Measurements from ENCODE around the gene SLC30A9.

The SLC30A9 gene

DNA sequence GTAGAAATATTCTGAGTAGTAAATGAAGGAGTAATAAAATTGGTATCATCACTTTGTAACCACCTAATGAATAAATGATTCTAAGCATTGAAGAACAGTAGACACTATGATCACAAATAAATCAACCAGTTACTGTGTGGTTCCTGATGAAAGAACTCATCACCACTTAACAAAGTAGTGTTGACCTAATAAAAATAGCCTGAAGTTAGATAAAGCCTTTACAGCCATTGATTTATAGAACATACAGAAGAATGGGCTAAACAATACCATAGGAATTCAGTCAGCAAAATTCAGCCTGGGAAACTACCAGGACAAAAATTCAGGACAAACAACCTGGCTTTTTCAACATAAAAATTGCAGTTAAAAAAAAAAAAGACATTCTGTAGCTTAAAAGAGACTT, 9.0 kb downstream of the SLC30A9 start:
- no peak for DNase-seq (ENCODE audit: low read depth)

DNA sequence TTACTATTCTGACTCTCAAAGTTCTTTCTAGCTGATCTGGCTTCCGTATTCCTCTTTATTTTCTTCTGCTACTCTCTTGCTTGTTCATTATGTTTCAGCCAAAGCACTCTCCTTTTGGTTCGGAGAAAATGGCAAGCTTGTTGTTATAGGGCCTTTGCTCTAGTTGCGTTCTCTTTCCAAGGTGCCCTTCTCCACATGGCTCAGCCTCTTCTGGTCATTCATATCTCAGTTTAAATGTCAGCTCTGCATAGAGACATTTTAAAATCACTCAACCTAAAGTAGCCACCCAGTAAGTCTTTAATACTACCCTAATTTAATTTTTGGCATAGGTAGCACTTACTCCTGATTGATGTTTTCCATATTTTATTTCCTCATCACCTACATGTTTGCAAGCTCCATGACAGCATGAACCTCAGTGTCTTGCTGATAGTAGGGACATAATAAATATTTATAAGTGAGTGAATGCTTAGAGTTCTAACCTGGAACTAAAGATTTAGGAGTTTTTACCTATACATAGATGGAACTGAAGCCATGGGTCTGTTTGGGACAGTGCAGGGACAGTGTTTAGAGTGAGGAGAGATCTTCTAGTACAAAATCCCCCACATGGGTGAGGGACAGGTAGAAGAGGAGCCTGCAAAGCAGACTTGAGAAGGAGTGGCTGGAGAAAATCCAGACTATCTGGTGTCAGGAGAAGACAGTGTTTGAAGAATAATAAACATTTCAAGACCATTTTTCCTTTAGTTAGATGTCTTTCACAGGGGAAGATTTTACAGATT, 17.9 kb downstream of the SLC30A9 start:
- DNase-seq (ENCODE audit: low read depth), result no peak

DNA sequence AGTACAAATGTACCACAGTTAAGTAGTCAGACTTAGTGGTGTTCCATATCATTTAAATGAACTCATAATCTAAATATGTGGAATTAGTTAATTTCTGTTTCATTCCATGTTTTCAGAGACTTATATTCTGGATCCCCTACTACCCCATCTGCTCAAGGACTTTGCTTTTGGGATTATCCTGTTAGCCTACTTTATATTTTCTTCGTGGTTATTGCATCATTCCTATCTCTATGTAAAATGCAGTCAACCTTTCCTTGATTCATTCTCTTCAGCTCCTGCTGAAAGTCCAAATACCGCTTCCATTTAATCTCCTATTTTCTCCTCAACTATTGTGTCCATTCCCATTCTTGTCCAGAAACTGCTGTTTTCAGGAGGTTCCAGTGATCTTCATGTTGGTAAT, 25.1 kb downstream of the SLC30A9 start:
- DNase-seq (ENCODE audit: low read depth), result no peak

DNA sequence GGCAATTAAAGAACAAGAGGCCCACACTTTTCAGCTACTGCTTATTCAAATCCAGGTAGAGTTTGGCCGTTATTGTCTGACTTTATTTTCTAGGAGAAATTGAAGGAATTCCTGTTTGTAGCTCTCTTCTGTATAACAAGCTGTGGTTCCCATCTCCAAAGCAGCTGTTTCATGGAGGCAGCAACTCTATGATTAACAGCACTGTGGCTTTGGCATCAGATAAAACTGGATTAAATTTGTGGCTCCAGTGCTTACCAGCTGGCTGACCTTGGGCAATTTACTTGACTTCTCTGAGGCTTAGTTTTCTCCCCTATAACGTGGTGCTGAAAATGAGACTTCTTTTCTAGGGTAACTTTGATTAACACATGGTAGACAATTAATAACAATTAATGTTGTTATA, 28.1 kb downstream of the SLC30A9 start:
- DNase-seq (ENCODE audit: low read depth), result no peak

DNA sequence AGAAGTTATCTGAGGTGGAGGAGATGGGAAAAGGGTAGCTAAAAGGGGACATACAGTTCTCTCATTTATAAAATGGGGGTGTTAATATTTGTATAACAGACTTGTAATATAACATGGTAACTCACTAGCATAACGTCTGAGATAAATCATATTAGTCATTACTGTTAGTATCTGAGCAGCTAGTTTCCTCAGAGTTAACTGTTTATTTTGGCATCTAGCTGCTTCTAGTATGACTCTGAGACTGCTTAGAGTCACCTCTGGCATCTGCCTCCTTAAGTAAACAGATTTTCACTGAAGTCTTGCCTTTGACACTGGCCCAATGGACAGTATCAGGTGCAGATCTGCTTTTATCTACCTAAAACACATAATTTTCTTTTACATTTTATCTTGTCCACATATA, 58.1 kb downstream of the SLC30A9 start:
- DNase-seq (ENCODE audit: low read depth), result no peak

DNA sequence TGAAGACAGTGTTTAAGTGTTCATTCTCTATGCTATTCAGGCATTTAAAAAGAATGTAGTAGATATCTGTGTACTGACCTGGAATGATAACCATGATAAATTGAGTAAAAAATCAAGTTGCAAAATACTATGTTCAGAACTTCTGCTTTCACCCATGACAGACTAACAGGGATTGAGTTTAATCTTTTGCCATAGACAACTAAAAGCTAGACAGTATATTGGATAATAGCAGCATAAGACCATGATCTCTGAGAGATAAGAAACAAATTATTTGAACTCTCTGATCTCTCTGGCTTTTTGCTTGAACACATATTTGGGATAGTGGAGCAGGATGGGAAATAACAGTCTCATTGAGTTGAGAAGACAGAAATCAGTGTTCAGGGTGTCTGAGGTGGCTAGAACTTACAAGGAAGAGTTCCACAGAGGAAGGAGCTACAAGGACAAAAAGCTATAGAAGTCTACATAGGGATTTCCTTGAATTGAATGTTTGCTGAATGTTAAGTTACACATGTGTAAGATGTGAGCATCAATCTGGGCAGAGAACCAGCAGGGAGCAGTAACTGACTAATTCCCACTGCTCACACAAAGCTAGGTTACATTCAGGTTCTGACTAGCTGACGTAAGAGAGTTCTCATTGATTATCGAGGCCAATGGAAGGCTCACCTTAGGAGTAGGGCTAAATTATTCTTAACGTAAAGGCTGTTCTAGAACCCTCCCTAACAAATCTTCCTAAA, 60.4 kb downstream of the SLC30A9 start:
- no peak for DNase-seq (ENCODE audit: low read depth)

DNA sequence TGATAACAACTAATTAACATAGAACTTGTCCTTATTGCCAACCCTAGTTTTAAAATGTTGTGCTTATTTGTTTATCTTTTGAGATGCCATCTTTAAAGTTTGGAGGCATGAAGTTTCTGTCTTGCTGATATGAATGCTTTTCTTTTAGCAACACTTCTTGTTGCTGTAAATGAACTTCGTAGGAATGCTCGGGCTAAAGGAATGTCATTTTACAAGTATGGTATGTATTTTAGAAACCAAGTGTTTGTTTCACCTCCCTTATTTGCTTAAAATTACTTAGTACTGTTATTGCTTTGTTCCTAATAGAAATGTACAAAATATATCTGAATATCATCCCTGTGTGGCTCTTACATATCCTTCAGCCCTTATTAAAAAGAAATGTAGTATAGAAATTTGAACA, 76.1 kb downstream of the SLC30A9 start:
- no peak for DNase-seq (ENCODE audit: low read depth)

DNA sequence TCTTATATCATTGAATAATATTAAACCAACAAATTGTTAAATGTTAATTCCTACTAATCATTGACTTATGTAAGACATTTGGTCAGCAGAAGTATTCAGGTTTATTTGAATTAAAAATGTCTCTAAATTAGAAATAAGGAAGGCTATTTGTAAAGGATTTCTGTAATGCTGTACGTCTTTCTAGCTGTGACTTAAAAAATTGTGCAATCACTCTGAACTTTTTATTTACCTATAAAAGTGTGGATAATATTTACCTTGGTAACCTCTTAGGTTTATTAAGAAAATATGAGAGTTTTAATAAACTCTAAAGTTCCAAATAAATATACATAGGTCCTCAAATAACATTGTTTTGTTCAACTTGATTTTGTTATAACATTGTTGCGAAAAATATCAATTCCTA, 76.9 kb downstream of the SLC30A9 start:
- no peak for DNase-seq (ENCODE audit: low read depth)

DNA sequence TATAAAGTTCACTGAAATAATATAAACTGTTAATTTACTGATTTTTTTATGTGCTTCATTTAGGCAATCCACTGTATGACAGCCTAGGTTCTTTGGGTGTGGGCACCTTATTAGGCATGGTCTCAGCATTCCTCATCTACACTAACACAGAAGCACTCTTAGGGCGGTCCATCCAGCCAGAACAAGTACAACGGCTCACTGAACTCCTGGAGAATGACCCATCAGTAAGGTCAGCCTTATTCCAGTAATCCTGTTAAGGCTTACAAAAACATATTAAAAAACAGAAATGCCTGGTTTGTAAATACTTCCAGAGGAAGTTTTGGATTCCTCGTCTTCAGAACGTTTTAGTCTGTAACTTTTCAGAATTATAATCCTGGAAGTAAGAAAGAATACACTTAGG, 80.1 kb downstream of the SLC30A9 start:
- DNase-seq (ENCODE audit: low read depth), result no peak

DNA sequence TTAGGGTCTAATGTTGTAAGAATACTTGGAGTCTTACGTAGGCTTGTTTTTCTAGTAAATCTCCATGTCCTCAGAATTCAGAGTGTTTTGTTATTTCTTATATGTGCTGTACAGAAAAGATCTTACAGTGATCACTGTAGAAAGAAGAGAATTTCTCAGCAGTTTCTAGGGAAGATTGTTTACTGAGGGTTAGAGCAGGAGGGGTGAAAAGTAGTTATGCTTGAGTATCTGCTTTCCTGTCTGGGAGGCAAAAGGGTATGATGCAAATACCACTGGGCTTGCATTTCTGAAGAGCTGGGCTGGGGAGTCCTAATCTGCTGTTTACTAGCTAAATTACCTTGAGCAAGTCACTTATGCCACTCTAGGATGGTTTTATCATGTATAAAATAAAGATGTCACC, 84.0 kb downstream of the SLC30A9 start:
- no peak for DNase-seq (ENCODE audit: low read depth)

DNA sequence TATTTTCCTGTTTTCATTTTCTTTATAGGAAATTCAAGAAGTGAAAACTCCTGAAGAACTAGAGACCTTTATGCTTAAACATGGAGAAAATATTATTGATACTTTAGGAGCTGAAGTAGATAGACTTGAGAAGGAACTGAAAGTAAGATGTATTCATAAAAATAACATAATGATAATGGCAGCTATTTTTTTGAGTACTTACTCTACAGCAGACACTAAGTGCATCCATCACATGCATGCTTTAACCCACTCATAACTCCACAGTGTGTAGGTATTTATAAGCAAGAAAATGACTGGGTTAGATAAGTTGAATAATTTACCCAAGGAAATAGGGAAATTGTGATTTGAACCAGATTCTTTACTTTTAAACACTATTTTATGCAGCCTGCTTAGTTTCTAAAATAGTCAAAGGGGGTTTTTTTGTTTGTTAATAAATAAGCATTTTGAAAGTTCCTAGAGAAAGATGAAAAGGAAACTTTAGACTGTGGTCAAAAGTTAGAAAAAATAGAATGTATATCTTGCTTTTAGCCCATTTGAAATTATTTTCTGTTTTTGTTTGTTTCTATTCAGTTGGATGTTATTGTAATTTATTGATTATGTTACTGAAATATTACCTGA, 88.0 kb downstream of the SLC30A9 start:
- DNase-seq (ENCODE audit: low read depth), result no peak

DNA sequence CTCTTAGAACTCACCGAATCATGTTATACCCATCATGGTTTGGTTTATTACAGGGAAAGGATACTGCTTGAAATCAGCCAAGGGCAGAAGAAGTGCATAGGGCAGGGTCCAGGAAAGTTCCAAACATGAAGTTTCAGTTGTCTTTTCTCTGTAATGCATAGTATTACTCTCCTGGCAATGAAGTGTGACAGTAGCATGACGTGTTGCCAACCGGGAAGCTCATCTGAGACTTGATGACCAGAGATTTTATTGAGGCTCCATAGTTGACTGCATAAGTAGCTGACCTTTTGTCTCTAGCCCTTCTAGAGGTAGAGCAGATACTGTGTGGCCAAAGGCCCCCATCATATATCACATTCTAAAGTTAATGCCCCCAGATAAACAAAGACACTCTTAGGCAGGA, 90.0 kb downstream of the SLC30A9 start:
- DNase-seq (ENCODE audit: low read depth), result no peak

DNA sequence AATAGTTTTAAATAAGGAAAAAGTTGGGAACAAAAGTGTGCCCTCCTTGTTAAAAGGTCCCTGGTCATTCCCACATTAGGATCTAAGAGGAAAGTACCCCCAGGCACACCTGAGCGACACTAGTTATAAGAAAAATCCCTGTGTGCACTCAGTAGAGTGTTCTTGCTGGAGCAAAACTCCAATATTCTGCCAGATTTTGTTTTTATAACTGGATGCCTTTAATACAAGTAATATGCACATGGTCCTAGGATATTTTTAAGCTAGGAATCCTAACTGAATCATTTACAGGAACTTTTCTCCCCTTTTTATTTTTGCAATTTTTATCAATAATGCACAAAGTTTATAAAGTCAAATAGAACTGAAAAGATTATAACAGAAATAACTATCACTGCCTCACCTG, 93.5 kb downstream of the SLC30A9 start:
- DNase-seq (ENCODE audit: low read depth), result no peak

DNA sequence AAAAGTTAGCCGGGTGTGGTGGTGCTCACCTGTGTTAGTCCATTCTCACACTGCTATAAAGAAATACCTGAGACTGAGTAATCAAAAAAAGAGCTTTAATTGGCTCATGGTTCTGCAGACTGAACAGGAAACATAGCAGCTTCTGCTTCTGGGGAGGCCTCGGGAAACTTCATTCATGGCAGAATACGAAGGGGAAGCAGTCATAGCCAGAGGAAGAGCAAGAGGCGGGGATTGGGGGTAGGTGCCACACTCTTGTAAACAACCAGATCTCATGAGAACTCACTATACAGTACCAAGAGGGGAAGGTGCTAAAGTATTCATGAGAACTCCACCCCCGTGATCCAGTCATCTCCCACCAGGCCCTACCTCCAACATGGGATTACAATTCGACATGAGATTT, 98.1 kb downstream of the SLC30A9 start:
- no peak for DNase-seq (ENCODE audit: low read depth)

DNA sequence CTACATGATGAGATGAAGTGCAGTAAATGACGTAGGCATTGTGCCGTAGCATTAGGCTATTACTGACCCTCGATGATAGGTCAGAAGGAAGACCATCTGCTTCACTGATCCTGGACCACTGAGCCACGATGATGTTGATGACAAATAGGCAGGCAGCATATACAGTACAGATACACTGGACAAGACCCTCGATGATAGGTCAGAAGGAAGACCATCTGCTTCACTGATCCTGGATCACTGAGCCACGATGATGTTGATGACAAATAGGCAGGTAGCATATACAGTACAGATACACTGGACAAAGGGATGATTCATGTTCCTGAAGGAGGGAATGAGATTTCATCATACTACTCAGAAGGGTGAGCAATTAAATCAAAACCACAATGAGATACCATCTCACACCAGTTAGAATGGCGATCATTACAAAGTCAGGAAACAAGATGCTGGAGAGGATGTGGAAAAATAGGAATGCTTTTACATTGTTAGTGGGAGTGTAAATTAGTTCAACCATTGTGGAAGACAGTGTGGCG, 111.2 kb downstream of the SLC30A9 start:
- no peak for DNase-seq (ENCODE audit: low read depth)

DNA sequence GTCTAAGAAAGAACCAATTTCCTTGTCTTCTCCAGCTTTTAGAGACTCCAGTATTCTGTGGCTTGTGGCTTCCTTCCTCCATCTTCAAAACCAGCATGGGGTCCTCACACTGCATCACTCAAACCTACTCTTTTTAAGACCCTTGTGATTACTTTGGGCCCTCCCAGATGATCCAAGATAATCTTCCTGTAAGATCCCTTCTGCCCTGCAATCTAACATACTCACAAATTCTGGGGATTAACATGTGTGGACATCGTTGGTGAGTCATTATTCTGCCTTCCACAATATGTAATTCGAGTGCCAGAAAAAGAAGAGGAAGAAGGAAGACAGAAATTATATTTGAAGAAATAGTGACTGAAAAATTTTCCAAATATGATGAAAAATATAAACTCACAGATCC, 114.2 kb downstream of the SLC30A9 start:
- DNase-seq (ENCODE audit: low read depth), result no peak

DNA sequence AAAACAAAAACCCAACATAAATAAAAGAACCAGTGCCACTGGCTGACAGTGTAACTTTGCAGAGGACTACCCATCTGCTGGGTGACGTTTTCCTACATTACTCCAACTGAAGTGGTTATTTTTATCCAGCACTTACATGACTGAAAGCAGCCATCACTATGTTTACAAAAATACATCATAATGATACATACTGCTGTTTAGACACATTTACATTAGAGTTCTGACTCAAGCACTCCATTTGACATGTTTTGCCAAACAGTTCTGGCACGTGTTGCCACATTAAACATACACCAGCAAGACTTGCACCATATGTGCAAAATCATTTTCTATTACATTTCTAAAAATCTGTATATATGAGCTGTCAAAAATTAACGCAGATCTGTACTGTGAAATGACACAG, 122.5 kb downstream of the SLC30A9 start:
- DNase-seq (ENCODE audit: low read depth), result no peak

DNA sequence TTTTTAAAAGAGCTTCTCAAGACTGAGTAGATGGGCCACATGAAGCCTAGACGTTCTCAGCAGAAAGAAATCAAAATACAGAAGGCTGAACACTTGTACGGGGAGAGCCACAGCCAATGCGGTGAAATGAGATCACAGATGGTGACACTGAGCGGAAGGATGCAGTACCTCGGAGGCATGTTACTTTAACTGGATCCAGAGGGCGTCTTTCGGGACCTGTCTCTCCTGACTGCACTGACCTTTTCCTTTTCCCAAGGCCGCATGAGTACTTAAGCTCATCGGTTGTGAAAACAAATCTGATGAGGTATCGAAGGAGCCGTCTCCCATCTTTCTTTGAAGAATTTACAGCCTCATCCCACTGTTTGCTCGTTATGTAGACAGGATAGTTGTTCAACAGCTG, 129.6 kb downstream of the SLC30A9 start:
- DNase-seq (ENCODE audit: low read depth), result no peak

DNA sequence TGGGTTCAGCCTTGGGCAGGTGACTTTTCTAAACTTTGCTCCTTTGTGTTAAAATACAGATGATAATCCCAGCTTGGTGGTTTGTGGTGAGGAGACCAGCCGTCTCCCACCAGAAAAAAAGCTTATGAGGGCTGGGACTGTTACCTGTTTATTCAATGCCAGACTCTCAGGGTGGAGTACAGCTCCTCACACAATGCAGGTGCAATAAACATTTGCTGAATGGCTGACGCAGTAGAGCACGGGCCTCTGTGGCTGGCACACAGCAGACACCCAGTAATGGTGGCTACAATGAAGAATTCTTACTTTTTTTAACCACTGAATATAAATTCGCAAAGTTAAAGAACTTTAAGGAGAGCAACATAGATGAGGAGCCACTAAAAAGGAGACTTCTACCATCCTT, 131.9 kb downstream of the SLC30A9 start:
- no peak for DNase-seq (ENCODE audit: low read depth)

DNA sequence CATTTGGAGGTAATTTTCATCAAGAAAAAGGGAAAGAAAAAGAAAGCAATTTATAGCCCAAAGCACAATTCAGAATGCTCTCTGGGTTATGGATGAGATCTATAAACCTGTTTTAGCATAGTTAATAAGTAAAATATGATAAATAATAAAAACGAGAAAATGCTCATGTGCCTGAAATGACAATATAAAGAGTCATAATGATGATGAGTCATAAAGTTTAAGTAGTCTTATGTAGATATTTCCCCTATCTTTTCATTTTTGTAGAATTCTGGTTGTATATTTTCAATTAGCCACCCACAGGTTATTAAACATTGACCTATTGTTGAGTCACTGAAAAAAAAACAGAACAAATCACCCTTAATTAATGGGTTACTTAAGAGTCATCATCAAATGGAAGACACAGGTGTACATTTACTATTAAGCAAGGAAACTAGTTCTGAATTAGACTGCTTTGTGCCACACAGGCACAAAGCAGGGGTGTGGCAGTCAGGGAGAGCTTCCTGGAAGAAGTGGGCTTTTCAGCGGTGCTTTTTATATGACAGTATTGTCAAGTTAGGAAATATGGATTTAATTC, 132.8 kb downstream of the SLC30A9 start:
- no peak for DNase-seq (ENCODE audit: low read depth)

DNA sequence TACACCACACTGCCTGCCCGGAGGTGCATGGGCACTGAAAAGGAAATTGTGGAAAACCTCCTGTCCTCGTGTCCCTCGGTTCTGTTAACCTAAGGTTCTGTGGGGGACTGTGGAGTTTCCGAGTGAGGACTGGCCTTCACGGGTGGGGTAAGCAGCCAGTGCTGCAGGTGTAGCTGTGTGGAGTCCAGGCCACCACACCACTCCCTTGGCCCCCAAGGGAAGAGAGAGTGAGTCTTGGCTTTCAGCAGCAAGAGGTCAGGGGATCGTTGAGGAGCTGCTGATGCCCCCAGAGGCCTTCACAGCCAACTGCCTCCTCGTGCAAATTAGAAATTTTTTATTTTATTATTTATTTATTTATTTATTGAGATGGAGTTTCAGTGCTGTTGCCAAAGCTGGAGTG, 141.8 kb downstream of the SLC30A9 start:
- no peak for DNase-seq (ENCODE audit: low read depth)

DNA sequence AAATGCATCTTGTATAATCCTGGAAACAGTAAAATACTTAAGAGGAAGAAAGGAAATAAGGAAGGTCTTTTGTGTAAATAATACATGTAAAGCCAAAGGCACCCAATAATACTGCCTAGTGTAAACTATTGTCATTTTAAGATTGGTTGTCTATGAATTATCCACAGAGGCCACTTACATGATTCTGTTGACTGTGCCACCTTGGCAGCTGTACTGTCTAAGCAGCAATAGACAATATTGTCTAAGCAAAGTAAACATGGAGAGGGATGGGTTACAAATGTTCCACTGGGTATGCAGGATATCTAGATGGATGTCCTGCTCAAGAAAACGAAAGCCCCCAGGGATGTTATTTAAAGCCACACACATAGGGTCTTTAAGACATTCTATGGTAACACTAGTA, 142.7 kb downstream of the SLC30A9 start:
- DNase-seq (ENCODE audit: low read depth), result no peak

DNA sequence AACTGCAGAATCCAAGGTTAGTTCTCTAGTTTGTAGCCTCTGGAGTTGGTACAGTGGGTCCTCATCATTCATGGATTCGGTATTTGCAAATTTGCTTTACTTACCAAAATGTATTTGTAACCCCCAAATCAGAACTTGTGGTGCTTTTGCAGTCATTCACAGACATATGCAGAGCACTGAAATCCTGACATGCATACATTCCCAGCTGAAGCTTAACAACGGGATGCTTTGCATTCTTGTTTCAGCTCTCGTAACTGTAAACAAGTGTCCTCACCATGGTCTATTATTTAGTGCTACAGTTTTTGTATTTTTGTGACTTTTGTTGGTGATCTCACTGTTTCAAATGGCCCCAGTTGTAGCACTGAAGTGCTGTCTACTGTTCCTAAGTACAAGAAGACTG, 146.0 kb downstream of the SLC30A9 start:
- DNase-seq (ENCODE audit: low read depth), result no peak
